Neural cell (in vitro differentiated cells): ENCODE measurements around the gene PLCB4. TPM values are rescaled to one million over a fixed set of nuclear protein-coding genes. Genes with fewer than 3 reads are reported as not detected.

Source experiments
- H2AFZ ChIP-seq: fragments of 200-600, 300-800 bp; sonication (generic), shearing (Covaris generic); 2 replicates; pipeline ENCODE4 v1.6.0; 2014; ENCODE audit warnings: low read depth, mild to moderate bottlenecking, antibody characterized with exemption, low read length, moderate library complexity
- H3F3A ChIP-seq: fragments of 200-600 bp; shearing (Covaris generic); 2 replicates; pipeline ENCODE4 v1.6.1; 2016; ENCODE audit warnings: mild to moderate bottlenecking, moderate library complexity, mixed read lengths, antibody characterized with exemption, low read length; ENCODE audit not compliant: insufficient read depth, poor library complexity, severe bottlenecking
- H3K27ac ChIP-seq: fragments of 200-600, 300-800 bp; sonication (generic), shearing (Covaris generic); 2 replicates; pipeline ENCODE4 v1.5.1; 2014; ENCODE audit warnings: mild to moderate bottlenecking, low read length, moderate library complexity
- H3K27me3 ChIP-seq: fragments of 300-800, 200-600 bp; sonication (generic), shearing (Covaris generic); 2 replicates; pipeline ENCODE4 v1.6.0; 2014; ENCODE audit warnings: mild to moderate bottlenecking, low read depth, low read length, moderate library complexity; ENCODE audit not compliant: insufficient read depth
- H3K36me3 ChIP-seq: fragments of 300-800, 200-600 bp; sonication (generic), shearing (Covaris generic); 2 replicates; pipeline ENCODE4 v1.5.1; 2014; ENCODE audit warnings: mild to moderate bottlenecking, antibody characterized with exemption, low read length, moderate library complexity; ENCODE audit not compliant: insufficient read depth
- H3K4me2 ChIP-seq: fragments of 300-800, 200-600 bp; sonication (generic), shearing (Covaris generic); 2 replicates; pipeline ENCODE4 v1.6.0; 2014; ENCODE audit warnings: mild to moderate bottlenecking, low read length
- H3K4me3 ChIP-seq: fragments of 300-800, 200-600 bp; sonication (generic), shearing (Covaris generic); 2 replicates; pipeline ENCODE4 v1.5.1; 2014; ENCODE audit warnings: mild to moderate bottlenecking, low read length, moderate library complexity
- H3K79me2 ChIP-seq: fragments of 200-600 bp; shearing (Covaris generic); replicated peaks from 2 replicates; pipeline ENCODE4 v1.6.0; 2014; ENCODE audit warnings: mild to moderate bottlenecking, low read length, moderate library complexity; ENCODE audit not compliant: insufficient read depth
- H3K9ac ChIP-seq: fragments of 300-800, 200-600 bp; sonication (generic), shearing (Covaris generic); 2 replicates; pipeline ENCODE4 v1.6.1; 2016; ENCODE audit warnings: mild to moderate bottlenecking, low read length, mixed read lengths
- H3K9me2 ChIP-seq: fragments of 200-600 bp; shearing (Covaris generic); 2 replicates; pipeline ENCODE4 v1.6.1; 2016; ENCODE audit warnings: mild to moderate bottlenecking, low read length, mixed read lengths; ENCODE audit not compliant: insufficient read depth
- H3K9me3 ChIP-seq: fragments of 200-600, 300-800 bp; sonication (generic), shearing (Covaris generic); 2 replicates; pipeline ENCODE4 v1.6.1; 2016; ENCODE audit warnings: mild to moderate bottlenecking, mixed run types, low read length, moderate library complexity, mixed read lengths
- H4K20me1 ChIP-seq: fragments of 200-600 bp; shearing (Covaris generic); 2 replicates; pipeline ENCODE4 v1.6.1; 2016; ENCODE audit warnings: mild to moderate bottlenecking, mixed run types; ENCODE audit not compliant: insufficient read depth
- CTCF ChIP-seq: fragments of 450-650 bp; IDR thresholded peaks from 2 replicates; pipeline ENCODE4 v1.5.1; 2014; ENCODE audit warnings: antibody characterized with exemption, mild to moderate bottlenecking, moderate library complexity; ENCODE audit not compliant: poor library complexity, severe bottlenecking
- EP300 ChIP-seq: fragments of 450-650 bp; conservative IDR thresholded peaks from 2 replicates; pipeline ENCODE4 v1.6.1; 2014; ENCODE audit warnings: antibody characterized with exemption, mild to moderate bottlenecking, moderate library complexity; ENCODE audit not compliant: poor library complexity, severe bottlenecking
- EZH2 ChIP-seq: fragments of 200-600, 300-800 bp; shearing (Covaris generic), sonication (generic); IDR thresholded peaks from 2 replicates; pipeline ENCODE4 v1.6.1; 2014; ENCODE audit warnings: antibody characterized with exemption, low read length, borderline replicate concordance, mild to moderate bottlenecking; ENCODE audit not compliant: insufficient read depth, poor library complexity, severe bottlenecking
- MXI1 ChIP-seq: fragments of 450-650 bp; conservative IDR thresholded peaks from 2 replicates; pipeline ENCODE4 v1.6.1; 2014; ENCODE audit warnings: antibody characterized with exemption, mild to moderate bottlenecking; ENCODE audit not compliant: poor library complexity, severe bottlenecking
- POLR2AphosphoS5 ChIP-seq: IDR thresholded peaks from 2 replicates; pipeline ENCODE4 v1.6.1; 2012
- RAD21 ChIP-seq: fragments of 450-650 bp; conservative IDR thresholded peaks from 2 replicates; pipeline ENCODE4 v1.6.1; 2014; ENCODE audit warnings: antibody characterized with exemption, mild to moderate bottlenecking, moderate library complexity
- REST ChIP-seq: IDR thresholded peaks from 2 replicates; pipeline ENCODE4 v1.6.1; 2012; ENCODE audit warnings: borderline replicate concordance
- SMC3 ChIP-seq: fragments of 450-650 bp; conservative IDR thresholded peaks from 2 replicates; pipeline ENCODE4 v1.6.1; 2014; ENCODE audit warnings: antibody characterized with exemption, mild to moderate bottlenecking, moderate library complexity; ENCODE audit not compliant: poor library complexity
- TAF1 ChIP-seq: IDR thresholded peaks from 2 replicates; pipeline ENCODE4 v1.6.1; 2012; ENCODE audit warnings: low read depth
- polyA plus RNA-seq: library from polyadenylated mRNA; depleted of rRNA; stranded (reverse); fragments of >200 nt; gene quantifications from 2 replicates; pipeline ENCODE4 v1.2.3, GENCODE V29; 2014

The PLCB4 gene
- polyA plus RNA-seq, 1 donor from 2014 or later: 13.1 TPM

GRCh38 chr20:9236458-9236857, 167.6 kb downstream of the PLCB4 start:
- no peak for TF ChIP-seq TAF1
- TF ChIP-seq EP300: peak; percentile 90
- TF ChIP-seq POLR2AphosphoS5: peak; percentile 34
- Histone ChIP-seq H3K9ac (peak overlapping the region; percentile 5), H3K9me2 (no peaks in the 10 kb centered on the region), H3K27me3 (no peaks in the 10 kb centered on the region), H3F3A (no peaks in the 10 kb centered on the region), H3K79me2 (no peaks in the 10 kb centered on the region), H3K4me2 (peak overlapping the region; percentile 18), H3K4me3 (peak overlapping the region; percentile 8), H4K20me1 (no peaks in the 10 kb centered on the region), H3K36me3 (no peaks in the 10 kb centered on the region), H2AFZ (no peak overlapping the region), H3K27ac (peak overlapping the region; percentile 50), H3K9me3 (no peaks in the 10 kb centered on the region)

- Histone ChIP-seq H3K79me2 (no peaks in the 10 kb centered on the region), H3K27ac (no peak overlapping the region), H3F3A (no peaks in the 10 kb centered on the region), H3K4me3 (no peak overlapping the region), H3K9me3 (no peaks in the 10 kb centered on the region), H3K36me3 (no peaks in the 10 kb centered on the region), H3K27me3 (no peaks in the 10 kb centered on the region), H3K9ac (no peak overlapping the region), H2AFZ (no peak overlapping the region), H4K20me1 (no peaks in the 10 kb centered on the region), H3K9me2 (no peaks in the 10 kb centered on the region), H3K4me2 (no peak overlapping the region)
- TF ChIP-seq POLR2AphosphoS5 (no peak), CTCF (no peak), REST (no peak), SMC3 (no peak), EZH2 (no peak), MXI1 (no peak), TAF1 (no peak), EP300 (no peak), RAD21 (no peak)
Measured at GRCh38 chr20:9241232-9241692, 172.4 kb downstream of the PLCB4 start.
